DOHH2 (cell line): ENCODE data around the gene SIKE1.

Experiments
- H3F3A ChIP-seq: fragments of 200-600 bp; sonication (generic), shearing (Covaris generic); 2 replicates; pipeline ENCODE4 v1.6.0; 2016; ENCODE audit warnings: antibody characterized with exemption, mild to moderate bottlenecking; ENCODE audit not compliant: control insufficient read depth, insufficient read depth
- H3K27ac ChIP-seq: fragments of 200-600 bp; sonication (generic); 2 replicates; pipeline ENCODE4 v1.5.1; 2014; ENCODE audit warnings: low read depth, mild to moderate bottlenecking, low read length, moderate library complexity
- H3K27me3 ChIP-seq: fragments of 200-600 bp; sonication (generic); 2 replicates; pipeline ENCODE4 v1.6.1; 2014; ENCODE audit warnings: mild to moderate bottlenecking, low read length, mixed read lengths; ENCODE audit not compliant: control insufficient read depth
- H3K36me3 ChIP-seq: fragments of 200-600 bp; sonication (generic); 2 replicates; pipeline ENCODE4 v1.6.1; 2014; ENCODE audit warnings: mild to moderate bottlenecking, low read length, moderate library complexity, mixed read lengths; ENCODE audit not compliant: control insufficient read depth
- H3K4me1 ChIP-seq: fragments of 200-600 bp; sonication (generic); 2 replicates; pipeline ENCODE4 v1.6.1; 2014; ENCODE audit warnings: mild to moderate bottlenecking, low read length, mixed read lengths; ENCODE audit not compliant: control insufficient read depth
- H3K4me2 ChIP-seq: fragments of 200-600 bp; sonication (generic); 2 replicates; pipeline ENCODE4 v1.6.0; 2014; ENCODE audit warnings: mild to moderate bottlenecking, low read length, moderate library complexity
- H3K4me3 ChIP-seq: fragments of 200-600 bp; sonication (generic); 2 replicates; pipeline ENCODE4 v1.5.1; 2014; ENCODE audit warnings: mild to moderate bottlenecking, low read length, mixed read lengths
- H3K79me2 ChIP-seq: fragments of 200-600 bp; sonication (generic); 2 replicates; pipeline ENCODE4 v1.6.1; 2014; ENCODE audit warnings: mild to moderate bottlenecking, low read length, mixed read lengths; ENCODE audit not compliant: control insufficient read depth
- H3K9me2 ChIP-seq: fragments of 200-600 bp; sonication (generic); replicated peaks from 2 replicates; pipeline ENCODE4 v1.6.1; 2014; ENCODE audit warnings: mild to moderate bottlenecking, low read length, mixed read lengths; ENCODE audit not compliant: control insufficient read depth
- H3K9me3 ChIP-seq: fragments of 200-600 bp; sonication (generic); 2 replicates; pipeline ENCODE4 v1.6.1; 2014; ENCODE audit warnings: antibody characterized with exemption, low read length, mixed read lengths; ENCODE audit not compliant: control insufficient read depth, insufficient read depth
- H4K20me1 ChIP-seq: fragments of 200-600 bp; sonication (generic); 2 replicates; pipeline ENCODE4 v1.6.0; 2014; ENCODE audit warnings: low read depth, mild to moderate bottlenecking, antibody characterized with exemption, low read length, moderate library complexity; ENCODE audit not compliant: control insufficient read depth, insufficient read depth
- CTCF ChIP-seq: fragments of 200-600 bp; sonication (generic); IDR thresholded peaks from one replicate; pipeline ENCODE4 v1.5.1; 2014; ENCODE audit warnings: antibody characterized with exemption, mild to moderate bottlenecking, low read depth, low read length; ENCODE audit not compliant: poor library complexity, severe bottlenecking
- EZH2phosphoT487 ChIP-seq: fragments of 200-600 bp; sonication (generic); IDR thresholded peaks from 2 replicates; pipeline ENCODE4 v1.6.1; 2017; ENCODE audit warnings: borderline replicate concordance, mild to moderate bottlenecking, antibody characterized with exemption, low read length, moderate library complexity, mixed read lengths

Gene SIKE1

GRCh38 chr1:114740331-114740730 lies 40.2 kb downstream of the SIKE1 start:
- Histone ChIP-seq H3K9me2 (no peaks in the 10 kb centered on the region), H3K36me3 (peaks cover 95% of the 10 kb centered on the region), H3K27me3 (no peaks in the 10 kb centered on the region), H4K20me1 (0 out of 2 replicates have a peak, but pooled peaks cover 7% of the 10 kb centered on the region), H3K79me2 (peaks cover 78% of the 10 kb centered on the region), H3F3A (no peaks in the 10 kb centered on the region), H3K9me3 (no peaks in the 10 kb centered on the region), H3K4me3 (no peak overlapping the region), H3K27ac (no peak overlapping the region), H3K4me2 (no peak overlapping the region), H3K4me1 (no peaks in the 10 kb centered on the region)
- TF ChIP-seq EZH2phosphoT487 (no peak), CTCF (no peak)

DNA sequence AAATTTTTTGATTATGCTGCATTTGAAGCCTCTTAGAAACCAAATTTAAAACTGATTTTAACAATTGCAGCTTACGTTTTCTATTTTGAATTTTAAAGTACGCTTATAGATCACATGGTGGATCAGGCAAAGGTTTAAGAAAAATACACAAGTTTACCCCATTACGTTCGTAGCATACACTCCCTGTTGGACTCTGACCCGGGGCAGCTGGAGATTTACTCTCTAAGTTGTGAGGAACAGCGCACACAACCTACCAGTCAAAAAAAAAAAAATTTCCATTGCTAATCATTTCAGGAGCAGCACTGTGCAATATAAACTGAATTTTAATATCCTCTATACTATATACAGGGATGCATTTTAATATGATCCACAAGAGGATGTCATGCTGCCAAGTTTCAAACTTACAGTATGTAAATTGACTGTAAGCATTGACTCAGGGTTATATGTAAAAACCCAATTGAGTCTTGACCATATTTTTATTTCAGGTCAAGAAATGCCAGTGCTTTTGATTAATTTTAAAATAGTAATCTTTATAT lies 43.1 kb downstream of the SIKE1 start:
- Histone ChIP-seq H3K9me2 (no peaks in the 10 kb centered on the region), H4K20me1 (no peaks in the 10 kb centered on the region), H3K4me2 (no peak overlapping the region), H3K36me3 (peaks cover 98% of the 10 kb centered on the region), H3K27me3 (no peaks in the 10 kb centered on the region), H3K79me2 (peaks cover 57% of the 10 kb centered on the region), H3K4me3 (no peak overlapping the region), H3K27ac (no peak overlapping the region), H3F3A (no peaks in the 10 kb centered on the region), H3K9me3 (no peaks in the 10 kb centered on the region), H3K4me1 (no peaks in the 10 kb centered on the region)
- TF ChIP-seq EZH2phosphoT487, result no peak

GRCh38 chr1:114735479-114735878 lies 45.0 kb downstream of the SIKE1 start:
- TF ChIP-seq EZH2phosphoT487 (no peak), CTCF (no peak)
- Histone ChIP-seq H3F3A (no peaks in the 10 kb centered on the region), H3K36me3 (peaks cover 98% of the 10 kb centered on the region), H3K9me3 (no peaks in the 10 kb centered on the region), H3K27me3 (no peaks in the 10 kb centered on the region), H3K79me2 (peaks cover 49% of the 10 kb centered on the region), H3K4me2 (no peak overlapping the region), H3K27ac (no peak overlapping the region), H3K4me1 (no peaks in the 10 kb centered on the region), H4K20me1 (no peaks in the 10 kb centered on the region), H3K9me2 (no peaks in the 10 kb centered on the region), H3K4me3 (no peak overlapping the region)

DNA sequence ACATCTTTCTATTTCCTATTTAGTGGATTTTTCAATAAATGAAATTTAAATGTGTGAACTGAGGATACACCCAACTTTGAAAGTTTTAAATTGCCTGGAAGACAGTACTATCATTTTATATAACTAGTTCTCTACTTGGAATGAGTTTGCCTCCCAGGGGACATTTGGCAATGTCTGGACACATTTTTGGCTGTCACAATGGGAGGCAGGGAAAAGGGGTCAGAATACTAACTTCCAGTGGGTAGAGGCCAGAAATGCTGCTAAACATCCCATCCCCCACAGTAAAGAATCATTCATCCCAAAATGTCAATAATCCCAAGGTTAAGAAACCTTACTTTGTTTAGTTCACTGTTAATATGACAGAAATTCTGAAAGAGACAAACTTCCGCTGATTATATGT lies 50.7 kb downstream of the SIKE1 start:
- Histone ChIP-seq H4K20me1 (no peaks in the 10 kb centered on the region), H3K9me3 (no peaks in the 10 kb centered on the region), H3K4me3 (no peak overlapping the region), H3K27me3 (no peaks in the 10 kb centered on the region), H3K4me2 (no peak overlapping the region), H3K4me1 (no peaks in the 10 kb centered on the region), H3K9me2 (no peaks in the 10 kb centered on the region), H3K27ac (no peak overlapping the region), H3F3A (no peaks in the 10 kb centered on the region), H3K79me2 (peaks cover 27% of the 10 kb centered on the region), H3K36me3 (peaks cover 100% of the 10 kb centered on the region)
- no peak for TF ChIP-seq EZH2phosphoT487
- no peak for TF ChIP-seq CTCF
